Measurements from ENCODE around the gene EQTN. TPM values are rescaled to one million over a fixed set of nuclear protein-coding genes. Genes with fewer than 3 reads are reported as not detected.
A peak's percentile ranks its signal among the peaks of the same experiment; 100 is the strongest.

EQTN gene
- total and polyA plus RNA-seq, 10 of the 15 experiments (the other 5 are each of a cell fraction or from before 2014, with no cell fraction given): not detected

- Histone ChIP-seq H4K20me1 (ENCODE audit: control insufficient read depth, insufficient read depth) (no peaks in the 10 kb centered on the region), H3K27me3 (replicated peaks in 1 of 2; ENCODE audit: control insufficient read depth in 2 of 2, insufficient read depth in 2 of 2, low read length in 1 of 2) (no peaks in the 10 kb centered on the region), H3K4me3 (no peak overlapping the region), H2AFZ (ENCODE audit: control insufficient read depth, low read depth, low read length) (no peak overlapping the region), H3K4me2 (ENCODE audit: control insufficient read depth, insufficient read depth) (no peak overlapping the region), H3K4me1 (ENCODE audit: control insufficient read depth, insufficient read depth, low read length) (no peaks in the 10 kb centered on the region), H3K36me3 (ENCODE audit: control insufficient read depth in 2 of 2, insufficient read depth in 2 of 2, low read length in 1 of 2) (no peaks in the 10 kb centered on the region), H3K9me3 (replicated peaks; ENCODE audit: control insufficient read depth, insufficient read depth, low read length) (no peaks in the 10 kb centered on the region), H3K27ac (ENCODE audit: control insufficient read depth, insufficient read depth) (no peak overlapping the region), H3K79me2 (ENCODE audit: control insufficient read depth, insufficient read depth, low read length) (no peaks in the 10 kb centered on the region), H3K9ac (ENCODE audit: control insufficient read depth, insufficient read depth, low read length) (no peak overlapping the region)
- DNase-seq (ENCODE audit: low read depth, low spot score): no peak
- 76% methylated on average over 9 of the region's 9 CpGs for WGBS (ENCODE audit: insufficient coverage, insufficient replicate concordance, low lambda C conversion rate, missing lambda C conversion rate)
- no TSS peak for BruUV-seq (replicated peaks)
- peak; percentile 86 for TF ChIP-seq SPI1 (IDR thresholded peaks at IDR 0.05; ENCODE audit: borderline replicate concordance, insufficient read depth, low read depth, low read length)
- no peak for TF ChIP-seq FOS (IDR thresholded peaks at IDR 0.05; ENCODE audit: borderline replicate concordance, extremely low read depth, insufficient read length)
- TF ChIP-seq ATF7 (IDR thresholded peaks at IDR 0.05; ENCODE audit: low read depth): no peak
- no peak for TF ChIP-seq FOXM1 (IDR thresholded peaks at IDR 0.05; ENCODE audit: low read depth, low read length)
- TF ChIP-seq, protein P1, sequence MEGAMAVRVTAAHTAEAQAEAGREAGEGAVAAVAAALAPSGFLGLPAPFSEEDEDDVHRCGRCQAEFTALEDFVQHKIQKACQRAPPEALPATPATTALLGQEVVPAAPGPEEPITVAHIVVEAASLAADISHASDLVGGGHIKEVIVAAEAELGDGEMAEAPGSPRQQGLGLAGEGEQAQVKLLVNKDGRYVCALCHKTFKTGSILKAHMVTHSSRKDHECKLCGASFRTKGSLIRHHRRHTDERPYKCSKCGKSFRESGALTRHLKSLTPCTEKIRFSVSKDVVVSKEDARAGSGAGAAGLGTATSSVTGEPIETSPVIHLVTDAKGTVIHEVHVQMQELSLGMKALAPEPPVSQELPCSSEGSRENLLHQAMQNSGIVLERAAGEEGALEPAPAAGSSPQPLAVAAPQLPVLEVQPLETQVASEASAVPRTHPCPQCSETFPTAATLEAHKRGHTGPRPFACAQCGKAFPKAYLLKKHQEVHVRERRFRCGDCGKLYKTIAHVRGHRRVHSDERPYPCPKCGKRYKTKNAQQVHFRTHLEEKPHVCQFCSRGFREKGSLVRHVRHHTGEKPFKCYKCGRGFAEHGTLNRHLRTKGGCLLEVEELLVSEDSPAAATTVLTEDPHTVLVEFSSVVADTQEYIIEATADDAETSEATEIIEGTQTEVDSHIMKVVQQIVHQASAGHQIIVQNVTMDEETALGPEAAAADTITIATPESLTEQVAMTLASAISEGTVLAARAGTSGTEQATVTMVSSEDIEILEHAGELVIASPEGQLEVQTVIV (IDR thresholded peaks at IDR 0.05; ENCODE audit: borderline replicate concordance, partially characterized antibody): no peak
- TF ChIP-seq RUNX3 (IDR thresholded peaks at IDR 0.05; ENCODE audit: low read length): no peak
- no peak for TF ChIP-seq WRNIP1 (IDR thresholded peaks at IDR 0.05; ENCODE audit: borderline replicate concordance, low read depth, low read length)
- TF ChIP-seq, protein P2, sequence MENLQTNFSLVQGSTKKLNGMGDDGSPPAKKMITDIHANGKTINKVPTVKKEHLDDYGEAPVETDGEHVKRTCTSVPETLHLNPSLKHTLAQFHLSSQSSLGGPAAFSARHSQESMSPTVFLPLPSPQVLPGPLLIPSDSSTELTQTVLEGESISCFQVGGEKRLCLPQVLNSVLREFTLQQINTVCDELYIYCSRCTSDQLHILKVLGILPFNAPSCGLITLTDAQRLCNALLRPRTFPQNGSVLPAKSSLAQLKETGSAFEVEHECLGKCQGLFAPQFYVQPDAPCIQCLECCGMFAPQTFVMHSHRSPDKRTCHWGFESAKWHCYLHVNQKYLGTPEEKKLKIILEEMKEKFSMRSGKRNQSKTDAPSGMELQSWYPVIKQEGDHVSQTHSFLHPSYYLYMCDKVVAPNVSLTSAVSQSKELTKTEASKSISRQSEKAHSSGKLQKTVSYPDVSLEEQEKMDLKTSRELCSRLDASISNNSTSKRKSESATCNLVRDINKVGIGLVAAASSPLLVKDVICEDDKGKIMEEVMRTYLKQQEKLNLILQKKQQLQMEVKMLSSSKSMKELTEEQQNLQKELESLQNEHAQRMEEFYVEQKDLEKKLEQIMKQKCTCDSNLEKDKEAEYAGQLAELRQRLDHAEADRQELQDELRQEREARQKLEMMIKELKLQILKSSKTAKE (IDR thresholded peaks at IDR 0.05; ENCODE audit: low read depth, poor library complexity, severe bottlenecking): no peak
- no peak for TF ChIP-seq USF2 (IDR thresholded peaks at IDR 0.05; ENCODE audit: borderline replicate concordance, low read depth, low read length)
- ChIA-PET RAD21 (ENCODE audit: unreplicated experiment) (no interaction called here), SMC1A (ENCODE audit: uncharacterized antibody, unreplicated experiment) (interaction anchor here (0.7 to 1.8 kb wide), 3 partner anchors 9 to 188 kb away, joined by 3 to 5 read pairs (median 4); partner anchors contain the start of gene MOB3B), POLR2A (interaction anchor here (0.6 kb wide), 1 partner anchor 345 kb away, joined by 5 read pairs; no protein-coding TSS in a partner anchor), CTCF (interaction anchor here (1.4 to 1.7 kb wide), 2 partner anchors 8 to 188 kb away, joined by 4 to 6 read pairs; partner anchors contain the start of gene MOB3B)
- intact Hi-C loops (cut with micrococcal nuclease; ENCODE audit: unreplicated experiment): no loop called here
- in situ Hi-C loops (cut with MboI): no loop called here
- FAIRE-seq: no peak
- ATAC-seq: peak; percentile 69
Measured at GRCh38 chr9:27341545-27342294, 44.8 kb upstream of the EQTN start.
